NCI-H2107 (cell line): ENCODE data around the gene MAP3K7.

Source experiments
- DNase-seq: peaks from one replicate; lab custom pipeline; 2025; lab: John Stamatoyannopoulos, UW

Gene MAP3K7

GRCh38 chr6:90586836-90587638 is at the start of gene MAP3K7:
TSS of gene MAP3K7 (minus strand) at chr6:90587072. CDS start at chr6:90586883, 189 bp downstream.
- DNase-seq = peak; percentile 89

GRCh38 chr6:90631046-90631445 is 44.2 kb upstream of the MAP3K7 start:
- DNase-seq = no peak

- no peak for DNase-seq
Observed at GRCh38 chr6:90621581-90621980, 34.7 kb upstream of the MAP3K7 start.

GRCh38 chr6:90619221-90619620 is 32.3 kb upstream of the MAP3K7 start:
- no peak for DNase-seq

- no peak for DNase-seq
Observed at GRCh38 chr6:90612313-90612680, 25.4 kb upstream of the MAP3K7 start.

- DNase-seq = no peak
Observed at GRCh38 chr6:90611543-90612312, 24.9 kb upstream of the MAP3K7 start.

GRCh38 chr6:90610751-90611542 is 24.1 kb upstream of the MAP3K7 start:
- DNase-seq = no peak

- DNase-seq = no peak
Observed at GRCh38 chr6:90610301-90610750, 23.5 kb upstream of the MAP3K7 start.

GRCh38 chr6:90605749-90606340 is 19.0 kb upstream of the MAP3K7 start:
- no peak for DNase-seq

- no peak for DNase-seq
Observed at GRCh38 chr6:90604546-90604945, 17.7 kb upstream of the MAP3K7 start.

- no peak for DNase-seq
Observed at GRCh38 chr6:90599151-90599550, 12.3 kb upstream of the MAP3K7 start.

- DNase-seq = no peak
Observed at GRCh38 chr6:90598192-90598951, 11.5 kb upstream of the MAP3K7 start.

- DNase-seq = no peak
Observed at GRCh38 chr6:90596967-90597539, 10.2 kb upstream of the MAP3K7 start.

- no peak for DNase-seq
Observed at GRCh38 chr6:90595854-90596253, 9.0 kb upstream of the MAP3K7 start.

- DNase-seq = no peak
Observed at GRCh38 chr6:90586546-90586835, 381 bp downstream of the MAP3K7 start.

GRCh38 chr6:90584636-90585255 is 2.1 kb downstream of the MAP3K7 start:
- DNase-seq = no peak

GRCh38 chr6:90583836-90584481 is 2.9 kb downstream of the MAP3K7 start:
- no peak for DNase-seq

GRCh38 chr6:90583179-90583835 is 3.6 kb downstream of the MAP3K7 start:
- DNase-seq = no peak

GRCh38 chr6:90581146-90581545 is 5.7 kb downstream of the MAP3K7 start:
- DNase-seq = no peak
